Heart right ventricle (tissue), 16 donors: ENCODE data around the gene WNT7A. TPM values are rescaled to one million over a fixed set of nuclear protein-coding genes. Genes with fewer than 3 reads are reported as not detected.
A peak's percentile ranks its signal among the peaks of the same experiment; 100 is the strongest.

ENCODE experiments used
- ATAC-seq, 8 donors: fragments of 200-7000 bp; cut with Tn5 transposase; one replicate each; pipeline ENCODE4 v1.9.1; 2020; ENCODE audit warnings: mild to moderate bottlenecking in 8 of 8, moderate library complexity in 8 of 8, moderate number of reproducible peaks in 1 of 8
- DNase-seq, 2 donors: peaks; one replicate each; pipeline ENCODE4 v3.0.0-alpha.2; 2020
- H3K27ac ChIP-seq, 10 donors: fragments of 200-600 bp; sonication (generic) in 2 of 10; one replicate each; pipeline versions ENCODE4 v1.5.0 to v1.8.0; 2020 to 2022; ENCODE audit warnings: mild to moderate bottlenecking in 3 of 10
- H3K27me3 ChIP-seq, 7 donors: fragments of 200-600 bp; one replicate each; pipeline ENCODE4 v1.8.0; 2021 to 2022; ENCODE audit warnings: mild to moderate bottlenecking in 2 of 7
- H3K36me3 ChIP-seq, 9 donors: fragments of 200-600 bp; sonication (generic) in 1 of 9; one replicate each; pipeline versions ENCODE4 v1.5.0 to v1.8.0; 2020 to 2022; ENCODE audit warnings: mild to moderate bottlenecking in 2 of 9
- H3K4me1 ChIP-seq, 9 donors: fragments of 200-600 bp; sonication (generic) in 1 of 9; one replicate each; pipeline versions ENCODE4 v1.5.0 to v1.8.0; 2020 to 2022; ENCODE audit warnings: mild to moderate bottlenecking in 4 of 9
- H3K4me3 ChIP-seq, 10 donors: fragments of 200-600 bp; sonication (generic) in 2 of 10; one replicate each; pipeline versions ENCODE4 v1.5.0 to v1.8.0; 2020 to 2022; ENCODE audit warnings: mild to moderate bottlenecking in 7 of 10, moderate library complexity in 2 of 10
- H3K9me3 ChIP-seq, 11 donors: fragments of 200-600 bp in 10 of 11; sonication (generic) in 2 of 11; one replicate each; pipeline versions ENCODE4 v1.5.0 to v1.8.0; 2013 to 2022; ENCODE audit warnings: mild to moderate bottlenecking in 2 of 11, control low read depth in 1 of 11, moderate library complexity in 1 of 11
- CTCF ChIP-seq, 9 donors: fragments of 200-600 bp; sonication (generic) in 2 of 9; IDR thresholded peaks; one replicate each; pipeline versions ENCODE4 v1.5.0 to v1.8.0; 2021 to 2022; ENCODE audit warnings: antibody characterized with exemption in 9 of 9, mild to moderate bottlenecking in 5 of 9, moderate library complexity in 1 of 9
- WGBS, 2 donors: extraction: QIAGEN DNeasy Blood & Tissue Kit; methylation state at CpG; one replicate each; pipeline ENCODE4 v1.1.7; 2013; ENCODE audit warnings: inconsistent platforms in 1 of 2; 5-methylcytosine and 5-hydroxymethylcytosine counted together
- intact Hi-C, 10 donors: fragments of 100-400 bp; cut with DNase I; formaldehyde crosslinking; loops; one replicate each; pipeline versions ENCODE4 v1.11.1 to v1.14.2; 2022
- polyA plus RNA-seq, 2 donors: library from polyadenylated mRNA; stranded (reverse); fragments of 200-250 nt; gene quantifications; one replicate each; pipeline ENCODE4 v1.2.3, GENCODE V29; 2013
- total RNA-seq, 10 donors: library from RNA; stranded (reverse); fragmentation: NEBNext Ultra II Directional in 3 of 10; extraction: Animal tissue kit (Norgen Biotek cat#: 25700) in 3 of 10; gene quantifications; one replicate each; pipeline versions ENCODE4 v1.2.1 to v1.2.4, GENCODE V29; 2021 to 2023
- donor health status: Arrhythmogenic right ventricular cardiomyopathy.
- donor health status: ischemic (EF 13 %, LVEDD 7.1; RV severe dilation, severe dysfunction).
- donor health status: healthy with polysubstance abuse.
- donor health status: DM: no; HTN: yes; CAD: no.
- donor health status: DM: no; HTN: no; CAD: no.
- donor health status: ischemic (EF 25% LVEDD 6.9; RV normal size, moderate dysfunction).
- donor health status: ischemic (EF 25% LVEDD 5.7; RV mildly dilated, moderate dysfunction).
- donor health status: healthy.
- donor health status: DM: yes; HTN: yes; CAD: no.
- donor health status: Ischemic cardiomyopathy.
- donor health status: ischemic (EF 35%, LVEDD 5.7; RV mildly dilated, moderate dysfunction).
- donor health status: nonischemic (EF 11% LVEDD 7.7; RV severe dilation, severe dysfunction).
- donor health status: DM: yes; HTN: yes; CAD: no.
- donor health status: PGD.
- donor health status: ischemic (EF 29% LVEDD 5.4; RV normal size, mild dysfunction).
- donor health status: nonischemic (EF 23%, LVEDD 6.1; RV moderate dilation, normal function).

The WNT7A gene
- total and polyA plus RNA-seq, 12 donors, result not detected

- H3K36me3 ChIP-seq, result no peaks in the 10 kb centered on the region
- DNase-seq, result no peak
- H3K27ac ChIP-seq, result no peak overlapping the region
- intact Hi-C loops, result no loop called here
- WGBS, 2 donors, result 1% methylated on average over 64 of the region's 64 CpGs
- ATAC-seq, result peak in 2 of 8 donors; percentile 11 to 43
- H3K27me3 ChIP-seq, result peaks cover 26 to 99% (median 96%) of the 10 kb centered on the region in 7 donors
- H3K4me1 ChIP-seq, result peaks cover 4 to 26% (median 23%) of the 10 kb centered on the region in 9 donors
- H3K9me3 ChIP-seq, result peaks cover 0 to 7% (median 0%) of the 10 kb centered on the region in 11 donors
- peak overlapping the region in 9 of 10 donors; percentile 3 to 33 (median 22) for H3K4me3 ChIP-seq
- no peak for TF ChIP-seq CTCF (IDR thresholded peaks at IDR 0.05)
Measured at GRCh38 chr3:13879102-13879945, 547 bp downstream of the WNT7A start.

GRCh38 chr3:13878281-13879101 lies 1.4 kb downstream of the WNT7A start:
- intact Hi-C loops, result no loop called here
- H3K27ac ChIP-seq, result no peak overlapping the region
- peaks cover 0 to 7% (median 0%) of the 10 kb centered on the region in 11 donors for H3K9me3 ChIP-seq
- no peak for TF ChIP-seq CTCF (IDR thresholded peaks at IDR 0.05)
- DNase-seq (no peak), ATAC-seq (no peak)
- peak overlapping the region in 8 of 10 donors; percentile 17 to 33 (median 29) for H3K4me3 ChIP-seq
- H3K4me1 ChIP-seq, result peaks cover 4 to 26% (median 23%) of the 10 kb centered on the region in 9 donors
- peaks cover 26 to 100% (median 87%) of the 10 kb centered on the region in 7 donors for H3K27me3 ChIP-seq
- 0 to 1% methylated on average over 66 of the region's 66 CpGs for whole genome bisulfite sequencing, 2 donors
- no peaks in the 10 kb centered on the region for H3K36me3 ChIP-seq

GRCh38 chr3:13877911-13878280 lies 2.0 kb downstream of the WNT7A start:
- intact Hi-C loops, result no loop called here
- Histone ChIP-seq H3K36me3 (no peaks in the 10 kb centered on the region), H3K4me3 (peak overlapping the region in 8 of 10 donors; percentile 17 to 33 (median 29)), H3K4me1 (peaks cover 4 to 26% (median 23%) of the 10 kb centered on the region in 9 donors), H3K27ac (no peak overlapping the region), H3K27me3 (peaks cover 26 to 98% (median 81%) of the 10 kb centered on the region in 7 donors), H3K9me3 (peaks cover 0 to 7% (median 0%) of the 10 kb centered on the region in 11 donors)
- WGBS, 2 donors, result 6 to 12% methylated on average over 18 to 25 of the region's 25 CpGs
- DNase-seq (no peak), ATAC-seq (no peak)
- TF ChIP-seq CTCF (IDR thresholded peaks at IDR 0.05), result no peak

GRCh38 chr3:13876451-13877100 lies 3.3 kb downstream of the WNT7A start:
- 57 to 64% methylated on average over 6 of the region's 6 CpGs for whole genome bisulfite sequencing, 2 donors
- H3K36me3 ChIP-seq, result no peaks in the 10 kb centered on the region
- ATAC-seq (no peak), DNase-seq (no peak)
- peaks cover 26 to 85% (median 71%) of the 10 kb centered on the region in 7 donors for H3K27me3 ChIP-seq
- no peaks in the 10 kb centered on the region for H3K9me3 ChIP-seq
- intact Hi-C loops, result no loop called here
- TF ChIP-seq CTCF (IDR thresholded peaks at IDR 0.05), result no peak
- H3K27ac ChIP-seq, result no peak overlapping the region
- peaks cover 4 to 26% (median 23%) of the 10 kb centered on the region in 9 donors for H3K4me1 ChIP-seq
- H3K4me3 ChIP-seq, result no peak overlapping the region
